SU-DHL-6 (cell line): ENCODE measurements around the gene SMARCA4.

Experiments used
- CTCF ChIP-seq: fragments of 200-600 bp; sonication (generic); IDR thresholded peaks from one replicate; pipeline ENCODE4 v1.5.1; 2017; ENCODE audit warnings: antibody characterized with exemption, mild to moderate bottlenecking, low read length, moderate library complexity; ENCODE audit not compliant: insufficient read depth, poor library complexity, severe bottlenecking
- EZH2phosphoT487 ChIP-seq: fragments of 200-600 bp; sonication (generic), shearing (Covaris generic); conservative IDR thresholded peaks from 2 replicates; pipeline ENCODE4 v1.6.1; 2018; ENCODE audit warnings: mild to moderate bottlenecking, antibody characterized with exemption, low read length, moderate library complexity, mixed read lengths

- TF ChIP-seq CTCF (no peak), EZH2phosphoT487 (no peak)
Measured at GRCh38 chr19:11005521-11005920, 44.7 kb downstream of the SMARCA4 start.
